H9 (cell line): ENCODE results near the gene HCRTR1. TPM values are rescaled to one million over a fixed set of nuclear protein-coding genes. Genes with fewer than 3 reads are reported as not detected.

Source experiments
- DNase-seq: peaks from one replicate; pipeline ENCODE4 v3.0.0-alpha.2; 2017
- H2AFZ ChIP-seq: one replicate; pipeline ENCODE4 v1.6.1; 2013; ENCODE audit warnings: mild to moderate bottlenecking, low read length, control low read depth, moderate library complexity
- H2AK5ac ChIP-seq: 2 replicates; pipeline ENCODE4 v1.6.1; 2013; ENCODE audit warnings: low read length, control low read depth, mixed read lengths; ENCODE audit not compliant: insufficient read length
- H2BK120ac ChIP-seq: one replicate; pipeline ENCODE4 v1.6.1; 2013; ENCODE audit warnings: low read depth, mild to moderate bottlenecking, low read length, control low read depth, inconsistent platforms; ENCODE audit not compliant: poor library complexity, severe bottlenecking
- H2BK12ac ChIP-seq: 2 replicates; pipeline ENCODE4 v1.6.1; 2013; ENCODE audit warnings: low read length, control low read depth, mixed read lengths, low read depth; ENCODE audit not compliant: insufficient read length
- H2BK15ac ChIP-seq: 2 replicates; pipeline ENCODE4 v1.6.1; 2013; ENCODE audit warnings: low read depth, low read length, control low read depth
- H2BK20ac ChIP-seq: one replicate; pipeline ENCODE4 v1.6.1; 2013; ENCODE audit warnings: low read depth, mild to moderate bottlenecking, low read length, control low read depth, inconsistent platforms; ENCODE audit not compliant: poor library complexity, severe bottlenecking
- H2BK5ac ChIP-seq: 2 replicates; pipeline ENCODE4 v1.6.1; 2013; ENCODE audit warnings: low read length, control low read depth, mixed read lengths; ENCODE audit not compliant: insufficient read length
- H3K14ac ChIP-seq: 2 replicates; pipeline ENCODE4 v1.6.1; 2013; ENCODE audit warnings: low read length, control low read depth; ENCODE audit not compliant: insufficient read depth
- H3K18ac ChIP-seq: 2 replicates; pipeline ENCODE4 v1.6.1; 2013; ENCODE audit warnings: low read depth, mild to moderate bottlenecking, mixed read lengths, low read length, control low read depth; ENCODE audit not compliant: insufficient read length
- H3K23ac ChIP-seq: 2 replicates; pipeline ENCODE4 v1.6.1; 2013; ENCODE audit warnings: low read length, control low read depth, mixed read lengths, low read depth; ENCODE audit not compliant: insufficient read length
- H3K23me2 ChIP-seq: 2 replicates; pipeline ENCODE4 v1.6.1; 2013; ENCODE audit warnings: low read depth, mild to moderate bottlenecking, mixed read lengths, low read length, control low read depth; ENCODE audit not compliant: insufficient read length, poor library complexity, severe bottlenecking
- H3K27ac ChIP-seq: 2 replicates; pipeline ENCODE4 v1.5.1; 2013; ENCODE audit warnings: low read length, control low read depth, mixed read lengths, low read depth; ENCODE audit not compliant: insufficient read length
- H3K27me3 ChIP-seq: 2 replicates; pipeline ENCODE4 v1.6.1; 2013; ENCODE audit warnings: low read length, control low read depth, inconsistent platforms; ENCODE audit not compliant: insufficient read depth
- H3K4ac ChIP-seq: 2 replicates; pipeline ENCODE4 v1.6.1; 2013; ENCODE audit warnings: low read depth, mild to moderate bottlenecking, control low read depth, inconsistent platforms, low read length, moderate library complexity
- H3K4me1 ChIP-seq: 2 replicates; pipeline ENCODE4 v1.6.1; 2013; ENCODE audit warnings: low read length, control low read depth, inconsistent platforms; ENCODE audit not compliant: insufficient read depth
- H3K4me2 ChIP-seq: 2 replicates; pipeline ENCODE4 v1.6.1; 2013; ENCODE audit warnings: low read length, control low read depth, mixed read lengths; ENCODE audit not compliant: insufficient read length, insufficient read depth
- H3K56ac ChIP-seq: 2 replicates; pipeline ENCODE4 v1.6.1; 2013; ENCODE audit warnings: low read depth, mild to moderate bottlenecking, mixed read lengths, low read length, control low read depth; ENCODE audit not compliant: insufficient read length
- H3K79me1 ChIP-seq: 2 replicates; pipeline ENCODE4 v1.6.1; 2013; ENCODE audit warnings: low read depth, mild to moderate bottlenecking, moderate library complexity, low read length, control low read depth, inconsistent platforms; ENCODE audit not compliant: insufficient read depth, poor library complexity, severe bottlenecking
- H3K79me2 ChIP-seq: 2 replicates; pipeline ENCODE4 v1.6.1; 2013; ENCODE audit warnings: low read length, control low read depth, inconsistent platforms; ENCODE audit not compliant: insufficient read depth
- H3K9ac ChIP-seq: 2 replicates; pipeline ENCODE4 v1.6.1; 2013; ENCODE audit warnings: low read length, control low read depth, mixed read lengths; ENCODE audit not compliant: insufficient read length; ENCODE audit errors: extremely low read depth
- H3K9me3 ChIP-seq: one replicate; pipeline ENCODE4 v1.6.1; 2013; ENCODE audit warnings: low read depth, low read length, inconsistent platforms; ENCODE audit not compliant: control insufficient read depth
- H3T11ph ChIP-seq: one replicate; pipeline ENCODE4 v1.6.1; 2013; ENCODE audit warnings: mild to moderate bottlenecking, low read length, control low read depth, inconsistent platforms
- H4K20me1 ChIP-seq: one replicate; pipeline ENCODE4 v1.6.1; 2013; ENCODE audit not compliant: control insufficient read depth, insufficient read length, insufficient read depth
- H4K5ac ChIP-seq: 2 replicates; pipeline ENCODE4 v1.6.1; 2013; ENCODE audit warnings: low read depth, mild to moderate bottlenecking, mixed read lengths, low read length, control low read depth; ENCODE audit not compliant: insufficient read length
- H4K8ac ChIP-seq: replicated peaks from 2 replicates; pipeline ENCODE4 v1.6.1; 2013; ENCODE audit warnings: low read length, control low read depth, mixed read lengths, low read depth; ENCODE audit not compliant: insufficient read length
- H4K91ac ChIP-seq: 2 replicates; pipeline ENCODE4 v1.6.1; 2013; ENCODE audit warnings: low read depth, mild to moderate bottlenecking, moderate library complexity, mixed read lengths, low read length, control low read depth; ENCODE audit not compliant: insufficient read length
- H3K27ac Mint-ChIP-seq, 3 experiments: 2 replicates in 2 of 3; 3 replicates in 1 of 3; pipeline ENCODE4 v1.8.0; 2020 to 2021; ENCODE audit warnings: mixed read lengths in 3 of 3, mild to moderate bottlenecking in 1 of 3, moderate library complexity in 1 of 3
- H3K27me3 Mint-ChIP-seq: 2 replicates; pipeline ENCODE4 v1.8.0; 2021; ENCODE audit warnings: low read depth, mild to moderate bottlenecking, moderate library complexity, mixed read lengths
- H3K36me3 Mint-ChIP-seq, 3 experiments: 2 replicates in 2 of 3; 3 replicates in 1 of 3; pipeline ENCODE4 v1.8.0; 2020 to 2021; ENCODE audit warnings: low read depth in 3 of 3, mixed read lengths in 3 of 3; ENCODE audit not compliant: insufficient read depth in 1 of 3
- H3K4me1 Mint-ChIP-seq, 2 experiments: 2 replicates each; pipeline ENCODE4 v1.8.0; 2020; ENCODE audit warnings: mixed read lengths in 2 of 2
- H3K4me3 Mint-ChIP-seq, 2 experiments: 2 replicates in 1 of 2; 3 replicates in 1 of 2; pipeline ENCODE4 v1.8.0; 2020 to 2021; ENCODE audit warnings: mild to moderate bottlenecking in 2 of 2, mixed read lengths in 2 of 2, moderate library complexity in 1 of 2
- H3K9me3 Mint-ChIP-seq, 2 experiments: 2 replicates in 1 of 2; 3 replicates in 1 of 2; pipeline ENCODE4 v1.8.0; 2020; ENCODE audit warnings: mild to moderate bottlenecking in 2 of 2, mixed read lengths in 2 of 2, moderate library complexity in 1 of 2
- WGBS: extraction: QIAGEN DNeasy Blood & Tissue Kit; methylation state at CpG from one replicate; pipeline ENCODE4 v1.1.7; 2013; ENCODE audit warnings: missing lambda C conversion rate, low lambda C conversion rate, mixed read lengths; ENCODE audit not compliant: insufficient read length; ENCODE audit errors: extremely low coverage; 5-methylcytosine and 5-hydroxymethylcytosine counted together
- total RNA-seq: library from RNA; stranded (reverse); gene quantifications from 2 replicates; pipeline ENCODE4 v1.2.1, GENCODE V29; 2021
- TF ChIP-seq, protein P1 (sequence below): fragments of 200-600 bp; sonication (generic); conservative IDR thresholded peaks from 3 replicates; pipeline ENCODE4 v1.8.0; 2021; ENCODE audit warnings: antibody characterized with exemption, mild to moderate bottlenecking

The HCRTR1 gene
- total RNA-seq, 1 experiment from 2014 or later, result not detected

DNA sequence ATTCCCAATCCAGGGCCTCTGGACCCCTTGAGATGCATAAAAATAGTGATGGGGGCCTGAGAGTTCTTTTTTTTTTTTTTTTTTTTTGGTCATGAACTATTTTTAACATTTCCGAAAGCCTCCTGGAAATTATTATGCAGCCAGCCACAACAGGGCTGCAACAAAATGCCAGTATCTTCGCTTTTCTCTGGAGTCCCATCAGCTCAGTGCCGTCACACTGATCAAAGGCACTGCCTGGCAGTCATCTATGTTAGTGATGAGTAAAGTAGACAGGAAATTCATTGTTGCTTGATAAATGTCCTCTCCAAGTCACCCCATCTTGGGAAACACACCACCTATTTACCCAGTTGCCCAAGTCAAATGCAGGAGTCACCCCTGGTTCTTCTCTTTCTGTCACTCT lies 42.4 kb downstream of the HCRTR1 start:
- no peak for DNase-seq
- no peak overlapping the region for H3K27ac Mint-ChIP-seq
- no peaks in the 10 kb centered on the region for H3K9me3 ChIP-seq
- H3K36me3 Mint-ChIP-seq, result no peaks in the 10 kb centered on the region; a peak in 1 of 7 replicates
- no peak overlapping the region for H2BK12ac ChIP-seq
- no peaks in the 10 kb centered on the region for H3K4me1 ChIP-seq
- no CpG with 5 or more reads among the region's 3 CpGs for WGBS
- no peak overlapping the region for H4K5ac ChIP-seq
- no peak overlapping the region for H3K4me3 Mint-ChIP-seq
- H3K4me1 Mint-ChIP-seq, result peaks cover 3 to 6% of the 10 kb centered on the region in 2 experiments
- no peak overlapping the region for H4K8ac ChIP-seq
- no peak overlapping the region for H4K91ac ChIP-seq
- H4K20me1 ChIP-seq, result peaks cover 4% of the 10 kb centered on the region
- H2BK5ac ChIP-seq, result no peak overlapping the region
- H2BK20ac ChIP-seq, result no peak overlapping the region
- no peak overlapping the region for H3K9ac ChIP-seq
- no peaks in the 10 kb centered on the region for H3K27me3 ChIP-seq
- no peak overlapping the region for H2BK120ac ChIP-seq
- no peak overlapping the region for H2BK15ac ChIP-seq
- H3K14ac ChIP-seq, result no peak overlapping the region
- H3K27ac ChIP-seq, result no peak overlapping the region
- no peak overlapping the region for H3T11ph ChIP-seq
- H3K56ac ChIP-seq, result no peak overlapping the region
- H2AFZ ChIP-seq, result no peak overlapping the region
- H3K79me2 ChIP-seq, result no peaks in the 10 kb centered on the region
- TF ChIP-seq, protein P1, sequence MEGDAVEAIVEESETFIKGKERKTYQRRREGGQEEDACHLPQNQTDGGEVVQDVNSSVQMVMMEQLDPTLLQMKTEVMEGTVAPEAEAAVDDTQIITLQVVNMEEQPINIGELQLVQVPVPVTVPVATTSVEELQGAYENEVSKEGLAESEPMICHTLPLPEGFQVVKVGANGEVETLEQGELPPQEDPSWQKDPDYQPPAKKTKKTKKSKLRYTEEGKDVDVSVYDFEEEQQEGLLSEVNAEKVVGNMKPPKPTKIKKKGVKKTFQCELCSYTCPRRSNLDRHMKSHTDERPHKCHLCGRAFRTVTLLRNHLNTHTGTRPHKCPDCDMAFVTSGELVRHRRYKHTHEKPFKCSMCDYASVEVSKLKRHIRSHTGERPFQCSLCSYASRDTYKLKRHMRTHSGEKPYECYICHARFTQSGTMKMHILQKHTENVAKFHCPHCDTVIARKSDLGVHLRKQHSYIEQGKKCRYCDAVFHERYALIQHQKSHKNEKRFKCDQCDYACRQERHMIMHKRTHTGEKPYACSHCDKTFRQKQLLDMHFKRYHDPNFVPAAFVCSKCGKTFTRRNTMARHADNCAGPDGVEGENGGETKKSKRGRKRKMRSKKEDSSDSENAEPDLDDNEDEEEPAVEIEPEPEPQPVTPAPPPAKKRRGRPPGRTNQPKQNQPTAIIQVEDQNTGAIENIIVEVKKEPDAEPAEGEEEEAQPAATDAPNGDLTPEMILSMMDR, result no peak
- H2AK5ac ChIP-seq, result no peak overlapping the region
- H3K23me2 ChIP-seq, result no peaks in the 10 kb centered on the region
- H3K4me2 ChIP-seq, result no peak overlapping the region
- no peak overlapping the region for H3K4ac ChIP-seq
- H3K23ac ChIP-seq, result no peak overlapping the region
- no peaks in the 10 kb centered on the region for H3K9me3 Mint-ChIP-seq
- H3K79me1 ChIP-seq, result no peaks in the 10 kb centered on the region
- peaks cover 4% of the 10 kb centered on the region for H3K27me3 Mint-ChIP-seq
- H3K18ac ChIP-seq, result no peak overlapping the region
